GM18526 (cell line): Measurements from ENCODE around the gene SEM1.

ENCODE experiments used
- POLR2A ChIP-seq: IDR thresholded peaks from 3 replicates; pipeline ENCODE4 v1.6.1; 2011; ENCODE audit not compliant: insufficient read length; ENCODE audit errors: extremely low read depth

Gene SEM1

DNA sequence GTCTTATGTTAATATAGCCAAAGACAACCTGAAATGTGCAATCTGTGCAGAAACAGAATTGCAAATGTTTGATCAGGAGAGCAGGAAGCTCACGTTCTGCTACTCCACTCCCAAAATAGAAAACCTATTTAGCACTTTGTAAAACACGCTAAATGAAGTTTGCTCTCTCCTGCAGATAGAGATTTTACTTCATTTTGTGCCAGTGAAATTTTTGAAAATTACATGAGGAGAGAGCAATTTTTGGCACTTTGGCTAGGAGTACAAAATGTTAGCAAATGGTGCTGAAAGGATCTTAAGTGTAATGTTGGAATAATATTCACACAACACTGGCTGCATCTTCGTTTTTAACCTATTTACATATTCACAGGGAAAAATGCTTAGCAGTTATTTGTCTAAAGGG lies 61.9 kb downstream of the SEM1 start:
- TF ChIP-seq POLR2A: no peak

DNA sequence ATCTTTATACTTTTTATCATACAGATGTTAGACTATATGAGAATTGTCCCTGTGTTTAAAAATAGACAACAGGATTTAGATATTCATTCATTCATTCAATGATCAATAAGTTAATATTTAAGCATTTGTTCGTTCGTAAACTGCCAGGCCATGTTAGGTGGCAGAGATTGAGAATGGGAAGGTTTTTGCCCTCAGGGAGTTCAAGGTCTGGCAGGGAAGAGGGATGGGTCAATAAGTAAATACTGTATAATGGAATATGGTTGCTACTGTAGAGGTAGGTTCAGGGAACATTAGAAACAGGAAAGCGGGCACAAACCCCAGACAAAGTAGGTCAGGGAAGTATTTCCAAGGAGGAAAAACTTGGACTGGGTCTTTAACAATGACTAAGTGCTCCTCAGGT lies 64.6 kb downstream of the SEM1 start:
- TF ChIP-seq POLR2A: no peak

DNA sequence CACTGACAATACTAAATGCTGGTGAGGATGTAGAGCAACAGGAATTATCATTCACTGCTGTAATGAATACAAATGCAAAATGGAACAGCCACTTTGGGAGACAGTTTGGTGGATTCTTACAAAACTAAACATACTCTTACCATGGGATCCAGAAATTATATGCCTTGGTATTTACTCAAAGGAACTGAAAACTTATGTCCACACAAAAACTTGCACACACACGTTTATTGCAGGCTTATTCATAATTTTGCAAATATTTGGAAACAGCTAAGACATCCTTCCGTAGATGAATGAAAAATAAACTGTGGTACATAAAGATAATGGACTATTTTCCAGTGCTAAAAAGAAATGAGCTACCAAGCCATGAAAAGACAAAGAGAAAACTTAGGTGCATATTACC lies 69.6 kb downstream of the SEM1 start:
- TF ChIP-seq POLR2A: no peak
